Ectodermal cell (in vitro differentiated cells): ENCODE measurements around the gene RXRA.

Experiments used
- H3K27ac ChIP-seq: 2 replicates; pipeline ENCODE4 v1.7.0; 2013; ENCODE audit warnings: mild to moderate bottlenecking, low read depth, low read length; ENCODE audit not compliant: insufficient read depth, poor library complexity, severe bottlenecking
- H3K27me3 ChIP-seq: 2 replicates; pipeline ENCODE4 v1.7.0; 2013; ENCODE audit warnings: mild to moderate bottlenecking, low read length; ENCODE audit not compliant: insufficient read depth, control insufficient read depth, poor library complexity, severe bottlenecking
- H3K36me3 ChIP-seq: one replicate; pipeline ENCODE4 v1.7.0; 2013; ENCODE audit warnings: low read length; ENCODE audit not compliant: control insufficient read depth, insufficient read depth
- H3K4me1 ChIP-seq: one replicate; pipeline ENCODE4 v1.7.0; 2013; ENCODE audit warnings: low read length; ENCODE audit not compliant: control insufficient read depth, insufficient read depth
- H3K4me3 ChIP-seq: 2 replicates; pipeline ENCODE4 v1.7.0; 2013; ENCODE audit warnings: low read depth, low read length, control low read depth; ENCODE audit not compliant: insufficient read depth
- H3K9me3 ChIP-seq: 2 replicates; pipeline ENCODE4 v1.7.0; 2013; ENCODE audit warnings: mild to moderate bottlenecking, low read length, moderate library complexity; ENCODE audit not compliant: control insufficient read depth
- WGBS, 2 experiments: methylation state at CpG; one replicate each; pipeline ENCODE4 v1.1.7; 2013; ENCODE audit warnings: missing lambda C conversion rate in 2 of 2; 5-methylcytosine and 5-hydroxymethylcytosine counted together

The RXRA gene

DNA sequence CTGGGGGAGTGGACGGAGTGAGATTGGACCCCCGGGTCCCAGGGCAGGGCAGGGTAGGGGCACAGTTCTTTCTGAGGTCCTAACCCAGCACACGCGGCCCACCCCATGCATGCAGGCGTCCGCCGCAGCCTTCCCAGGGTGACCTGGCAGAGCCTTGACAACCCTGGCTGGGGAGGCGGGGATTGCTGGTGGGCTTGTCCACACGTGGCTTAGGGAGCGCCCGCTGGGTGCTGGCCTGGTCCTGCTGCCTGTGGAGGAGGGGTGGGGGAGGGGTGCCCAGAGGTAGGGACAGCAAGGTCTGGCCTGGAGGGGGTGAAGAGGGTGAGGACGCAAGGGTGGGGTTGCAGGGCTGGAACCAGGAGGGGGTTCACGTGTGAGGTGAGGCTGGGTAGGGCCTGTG is 6.0 kb downstream of the RXRA start:
- Histone ChIP-seq H3K27ac (no peak overlapping the region), H3K36me3 (no peaks in the 10 kb centered on the region), H3K4me1 (peaks cover 48% of the 10 kb centered on the region), H3K27me3 (no peaks in the 10 kb centered on the region), H3K9me3 (no peaks in the 10 kb centered on the region), H3K4me3 (no peak overlapping the region)
- 90 to 91% methylated on average over 13 of the region's 13 CpGs for WGBS, 2 experiments

DNA sequence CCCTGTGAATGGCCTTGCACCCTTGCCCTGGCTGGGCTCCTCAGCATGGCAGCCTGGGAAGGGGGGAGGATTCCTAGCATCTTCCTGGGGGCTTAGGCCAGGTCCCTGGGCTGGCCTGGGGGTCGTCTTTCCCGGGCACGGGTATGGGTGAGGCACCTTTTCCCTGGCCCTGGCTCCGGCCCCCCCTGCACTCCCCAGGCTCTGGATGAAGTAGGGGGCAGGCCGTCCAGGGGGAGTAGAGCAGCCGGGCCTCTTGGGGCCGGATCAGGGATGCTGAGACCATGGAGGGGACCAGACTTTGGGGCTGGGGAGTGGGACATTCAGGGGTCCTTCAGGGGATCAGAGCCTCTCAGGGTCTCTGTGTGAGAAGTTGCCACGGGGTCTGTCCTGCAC is 6.6 kb downstream of the RXRA start:
- H3K4me3 ChIP-seq, result no peak overlapping the region
- H3K27me3 ChIP-seq, result no peaks in the 10 kb centered on the region
- H3K36me3 ChIP-seq, result no peaks in the 10 kb centered on the region
- WGBS, 2 experiments, result 89 to 91% methylated on average over 8 of the region's 8 CpGs
- no peaks in the 10 kb centered on the region for H3K9me3 ChIP-seq
- H3K27ac ChIP-seq, result no peak overlapping the region
- peaks cover 46% of the 10 kb centered on the region for H3K4me1 ChIP-seq

- Histone ChIP-seq H3K36me3 (no peaks in the 10 kb centered on the region), H3K4me3 (no peak overlapping the region), H3K27me3 (no peaks in the 10 kb centered on the region), H3K4me1 (peaks cover 46% of the 10 kb centered on the region), H3K27ac (no peak overlapping the region), H3K9me3 (no peaks in the 10 kb centered on the region)
- 89% methylated on average over 24 of the region's 24 CpGs for WGBS, 2 experiments
These were observed 7.1 kb downstream of the RXRA start for GRCh38 chr9:134333234-134333873.

DNA sequence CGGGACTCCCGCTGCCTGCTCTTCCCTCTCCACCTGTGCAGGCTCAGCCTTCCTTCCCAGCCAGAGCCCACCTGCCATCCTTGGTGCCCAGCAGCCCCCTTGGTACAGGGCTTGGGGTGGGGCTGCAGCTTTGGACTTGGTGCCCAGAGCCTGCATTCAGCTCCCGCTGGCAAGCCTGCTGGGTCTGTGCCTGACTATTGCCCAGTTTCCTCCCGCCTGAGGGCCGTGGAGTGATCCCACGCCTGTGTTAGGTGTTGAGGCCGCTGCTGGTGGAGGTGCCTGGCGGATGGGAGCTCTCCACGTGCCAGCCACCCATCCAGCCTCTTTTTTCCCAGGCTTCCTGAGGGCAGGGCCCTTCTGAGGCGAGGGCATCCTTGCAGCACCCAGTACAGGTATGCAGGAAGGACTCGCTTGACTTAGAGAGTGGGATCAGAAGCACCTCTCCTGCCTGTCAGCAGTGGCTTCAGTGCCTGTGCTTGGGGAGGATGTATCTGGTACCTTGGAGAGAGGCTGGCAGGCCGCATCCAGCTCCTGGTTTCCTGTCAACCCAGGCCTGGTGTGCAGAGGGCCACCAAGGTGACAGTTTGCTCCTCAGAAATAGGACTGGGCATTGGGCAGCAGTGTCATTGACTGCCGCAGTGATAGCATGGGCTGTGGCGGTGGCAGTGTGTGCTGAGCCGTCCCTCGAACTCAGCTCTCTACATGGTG is 7.8 kb downstream of the RXRA start:
- WGBS, 2 experiments, result 93 to 95% methylated on average over 16 of the region's 16 CpGs
- peaks cover 44% of the 10 kb centered on the region for H3K4me1 ChIP-seq

GRCh38 chr9:134335061-134335460 is 8.8 kb downstream of the RXRA start:
- H3K27ac ChIP-seq, result no peak overlapping the region
- H3K4me3 ChIP-seq, result no peak overlapping the region
- WGBS, 2 experiments, result 94 to 97% methylated on average over 2 of the region's 2 CpGs
- no peaks in the 10 kb centered on the region for H3K36me3 ChIP-seq
- no peaks in the 10 kb centered on the region for H3K27me3 ChIP-seq
- H3K4me1 ChIP-seq, result peaks cover 33% of the 10 kb centered on the region
- H3K9me3 ChIP-seq, result no peaks in the 10 kb centered on the region

More for the DNA sequence above, 7.8 kb downstream of the RXRA start:
- no peaks in the 10 kb centered on the region for H3K9me3 ChIP-seq
- H3K27ac ChIP-seq, result no peak overlapping the region
- H3K27me3 ChIP-seq, result no peaks in the 10 kb centered on the region
- H3K36me3 ChIP-seq, result no peaks in the 10 kb centered on the region
- no peak overlapping the region for H3K4me3 ChIP-seq

DNA sequence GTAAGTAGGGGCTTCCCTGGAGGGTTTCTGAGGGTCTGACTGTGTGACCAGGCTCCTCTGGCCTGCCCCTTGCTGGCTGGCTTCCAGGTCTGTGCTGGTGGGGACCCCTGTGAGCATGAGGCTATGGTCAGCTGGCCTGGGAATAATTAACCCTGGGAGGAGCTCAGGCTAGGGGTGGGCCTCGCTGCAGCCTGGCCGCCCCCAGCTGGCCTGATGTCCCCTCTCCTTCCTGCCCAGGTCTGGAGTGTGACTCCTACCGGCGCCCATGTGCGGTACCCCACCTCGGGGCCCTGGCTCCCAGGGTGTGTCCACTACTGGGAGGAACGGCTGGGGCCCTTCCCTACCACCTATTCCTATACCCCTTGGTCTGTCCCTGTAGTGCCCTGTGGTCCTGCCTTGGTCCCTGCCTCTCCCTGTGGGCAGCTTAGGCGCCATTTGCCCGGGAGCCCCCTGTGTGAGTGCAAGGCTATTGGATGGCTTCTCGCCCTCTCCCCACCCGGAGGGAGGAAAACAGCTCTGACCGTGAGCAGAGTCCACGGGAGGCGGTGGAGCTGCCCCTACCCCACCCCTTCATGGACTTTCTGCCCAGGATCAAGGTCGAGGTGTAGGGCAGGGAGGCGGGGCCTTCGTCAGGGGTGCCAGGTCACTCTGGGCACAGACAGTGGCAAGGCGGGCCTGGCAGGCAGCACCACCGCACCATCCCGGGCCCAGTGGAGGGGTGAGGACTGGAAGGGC is 9.4 kb downstream of the RXRA start:
- H3K36me3 ChIP-seq, result no peaks in the 10 kb centered on the region
- no peaks in the 10 kb centered on the region for H3K9me3 ChIP-seq
- H3K27me3 ChIP-seq, result no peaks in the 10 kb centered on the region
- WGBS, 2 experiments, result 93% methylated on average over 20 of the region's 20 CpGs
- peaks cover 27% of the 10 kb centered on the region for H3K4me1 ChIP-seq
- no peak overlapping the region for H3K27ac ChIP-seq
- H3K4me3 ChIP-seq, result no peak overlapping the region

GRCh38 chr9:134336228-134336627 is 10.0 kb downstream of the RXRA start:
- Histone ChIP-seq H3K4me3 (no peak overlapping the region), H3K27ac (no peak overlapping the region), H3K4me1 (peaks cover 22% of the 10 kb centered on the region), H3K9me3 (no peaks in the 10 kb centered on the region), H3K36me3 (no peaks in the 10 kb centered on the region), H3K27me3 (no peaks in the 10 kb centered on the region)
- WGBS, 2 experiments, result 92 to 95% methylated on average over 12 of the region's 12 CpGs

GRCh38 chr9:134336924-134337323 is 10.7 kb downstream of the RXRA start:
- 92 to 94% methylated on average over 8 of the region's 8 CpGs for WGBS, 2 experiments

GRCh38 chr9:134337469-134337868 is 11.2 kb downstream of the RXRA start:
- Histone ChIP-seq H3K36me3 (no peaks in the 10 kb centered on the region), H3K4me3 (no peak overlapping the region), H3K27me3 (no peaks in the 10 kb centered on the region), H3K27ac (no peak overlapping the region), H3K4me1 (peaks cover 14% of the 10 kb centered on the region), H3K9me3 (no peaks in the 10 kb centered on the region)
- WGBS, 2 experiments, result 93 to 94% methylated on average over 13 of the region's 13 CpGs

More at GRCh38 chr9:134336924-134337323, 10.7 kb downstream of the RXRA start:
- H3K27ac ChIP-seq, result no peak overlapping the region
- H3K4me3 ChIP-seq, result no peak overlapping the region
- H3K27me3 ChIP-seq, result no peaks in the 10 kb centered on the region
- H3K4me1 ChIP-seq, result peaks cover 18% of the 10 kb centered on the region
- no peaks in the 10 kb centered on the region for H3K36me3 ChIP-seq
- H3K9me3 ChIP-seq, result no peaks in the 10 kb centered on the region
